ENCODE data around the gene ECM2.

GRCh38 chr9:92547356-92547755 is 11.6 kb upstream of the ECM2 start:
- TF ChIP-seq CTCF (IDR thresholded peaks at IDR 0.05) (no peak), POLR2A (IDR thresholded peaks at IDR 0.05) (no peak)

Measured in Peyer's patch (tissue), 4 donors.